Neural crest cell (in vitro differentiated cells): ENCODE results near the gene DZIP1. TPM values are rescaled to one million over a fixed set of nuclear protein-coding genes. Genes with fewer than 3 reads are reported as not detected.
A peak's percentile ranks its signal among the peaks of the same experiment; 100 is the strongest.

Source experiments
- DNase-seq: peaks from one replicate; pipeline ENCODE4 v3.0.0; 2021; ENCODE audit warnings: low read depth, mixed read lengths, low spot score
- H3K27ac Mint-ChIP-seq: one replicate; pipeline ENCODE4 v1.8.0; 2021; ENCODE audit warnings: mild to moderate bottlenecking, mixed read lengths; ENCODE audit not compliant: unreplicated experiment
- H3K27me3 Mint-ChIP-seq: 2 replicates; pipeline ENCODE4 v1.8.0; 2021; ENCODE audit warnings: low read depth, mild to moderate bottlenecking, mixed read lengths
- H3K36me3 Mint-ChIP-seq: 2 replicates; pipeline ENCODE4 v1.8.0; 2021; ENCODE audit warnings: low read depth, mild to moderate bottlenecking, mixed read lengths
- H3K4me1 Mint-ChIP-seq: 2 replicates; pipeline ENCODE4 v1.8.0; 2021; ENCODE audit warnings: mixed read lengths
- H3K4me3 Mint-ChIP-seq: one replicate; pipeline ENCODE4 v1.8.0; 2021; ENCODE audit warnings: mild to moderate bottlenecking, mixed read lengths
- H3K9me3 Mint-ChIP-seq: 2 replicates; pipeline ENCODE4 v1.8.0; 2021; ENCODE audit warnings: mixed read lengths
- CTCF ChIP-seq: fragments of 200-600 bp; sonication (generic); conservative IDR thresholded peaks from 2 replicates; pipeline ENCODE4 v1.5.0; 2021; ENCODE audit warnings: antibody characterized with exemption, mild to moderate bottlenecking
- total RNA-seq: library from RNA; stranded (reverse); gene quantifications from 2 replicates; pipeline ENCODE4 v1.2.1, GENCODE V29; 2021

DZIP1 gene
- total RNA-seq, 1 donor from 2014 or later = 71.1 TPM

GRCh38 chr13:95642028-95642621 is 2.4 kb downstream of the DZIP1 start:
- H3K4me3 Mint-ChIP-seq = peak overlapping the region; percentile 93
- TF ChIP-seq CTCF = no peak
- no peaks in the 10 kb centered on the region for H3K9me3 Mint-ChIP-seq
- no peak for DNase-seq
- H3K4me1 Mint-ChIP-seq = peaks cover 37% of the 10 kb centered on the region
- no peak overlapping the region for H3K27ac Mint-ChIP-seq
- H3K36me3 Mint-ChIP-seq = peaks cover 19% of the 10 kb centered on the region
- H3K27me3 Mint-ChIP-seq = no peaks in the 10 kb centered on the region

GRCh38 chr13:95641291-95642027 is 3.0 kb downstream of the DZIP1 start:
- peaks cover 37% of the 10 kb centered on the region for H3K4me1 Mint-ChIP-seq
- TF ChIP-seq CTCF = no peak
- peaks cover 24% of the 10 kb centered on the region for H3K36me3 Mint-ChIP-seq
- H3K9me3 Mint-ChIP-seq = no peaks in the 10 kb centered on the region
- peak overlapping the region; percentile 70 for H3K4me3 Mint-ChIP-seq
- H3K27me3 Mint-ChIP-seq = no peaks in the 10 kb centered on the region
- DNase-seq = no peak
- no peak overlapping the region for H3K27ac Mint-ChIP-seq

GRCh38 chr13:95636853-95637252 is 7.7 kb downstream of the DZIP1 start:
- H3K4me1 Mint-ChIP-seq = peaks cover 28% of the 10 kb centered on the region
- H3K27ac Mint-ChIP-seq = no peak overlapping the region
- no peak for DNase-seq
- no peak for TF ChIP-seq CTCF
- H3K9me3 Mint-ChIP-seq = no peaks in the 10 kb centered on the region
- H3K36me3 Mint-ChIP-seq = peaks cover 50% of the 10 kb centered on the region
- no peaks in the 10 kb centered on the region for H3K27me3 Mint-ChIP-seq
- H3K4me3 Mint-ChIP-seq = no peak overlapping the region

- Mint-ChIP-seq H3K27ac (no peak overlapping the region), H3K36me3 (peaks cover 68% of the 10 kb centered on the region), H3K9me3 (no peaks in the 10 kb centered on the region), H3K27me3 (no peaks in the 10 kb centered on the region), H3K4me1 (peaks cover 6% of the 10 kb centered on the region), H3K4me3 (no peak overlapping the region)
- no peak for TF ChIP-seq CTCF
- no peak for DNase-seq
Measured at GRCh38 chr13:95630593-95630992, 13.9 kb downstream of the DZIP1 start.

- no peaks in the 10 kb centered on the region for H3K9me3 Mint-ChIP-seq
- peaks cover 6% of the 10 kb centered on the region for H3K4me1 Mint-ChIP-seq
- peaks cover 66% of the 10 kb centered on the region for H3K36me3 Mint-ChIP-seq
- H3K27me3 Mint-ChIP-seq = no peaks in the 10 kb centered on the region
- DNase-seq = no peak
- H3K27ac Mint-ChIP-seq = peak overlapping the region; percentile 31
- no peak overlapping the region for H3K4me3 Mint-ChIP-seq
- no peak for TF ChIP-seq CTCF
Measured at GRCh38 chr13:95629071-95629470, 15.4 kb downstream of the DZIP1 start.
